ENCODE measurements around the gene NECTIN1. TPM values are rescaled to one million over a fixed set of nuclear protein-coding genes. Genes with fewer than 3 reads are reported as not detected.

NECTIN1 gene
- polyA plus RNA-seq, 10 donors, result 16.1 to 41.4 (median 22.9) TPM

GRCh38 chr11:119696378-119697222 is 32.4 kb downstream of the NECTIN1 start:
- no peak for DNase-seq

DNA sequence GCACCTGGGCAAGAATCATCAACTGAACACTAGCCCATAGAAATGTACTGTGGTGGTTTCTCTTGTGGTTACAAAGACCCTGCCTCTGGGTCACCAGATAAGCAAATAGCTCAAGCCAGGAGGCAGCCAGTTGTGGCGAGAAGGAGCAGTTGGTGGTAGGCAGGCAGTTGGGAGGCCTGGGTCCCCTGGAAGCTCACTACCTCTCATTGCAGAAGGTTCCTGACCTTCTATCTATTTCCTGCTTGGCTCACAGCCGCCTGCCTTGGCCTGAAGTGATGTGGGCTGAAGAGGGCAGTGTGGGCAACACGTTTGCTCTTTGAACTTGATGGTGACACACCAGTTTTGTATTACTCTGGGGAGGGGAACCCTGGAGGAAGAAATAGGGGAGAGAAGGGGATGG is 34.7 kb downstream of the NECTIN1 start:
- DNase-seq, result no peak

GRCh38 chr11:119693253-119693815 is 35.7 kb downstream of the NECTIN1 start:
- DNase-seq, result no peak

DNA sequence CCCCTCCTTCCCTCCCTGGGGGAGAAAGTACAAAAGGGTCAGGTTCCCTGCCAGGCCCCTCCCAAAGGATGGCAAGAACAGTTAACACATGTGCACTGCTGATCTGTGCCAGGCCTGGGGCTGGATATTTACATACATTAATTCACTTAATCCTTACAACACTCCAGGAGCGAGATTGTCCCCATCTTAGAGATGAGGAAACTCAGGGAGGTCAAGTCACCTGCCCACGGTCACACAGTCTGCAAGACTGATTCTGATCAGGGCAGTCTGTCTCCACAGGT is 36.5 kb downstream of the NECTIN1 start:
- peak in 1 of 3 donors; percentile 47 for DNase-seq

GRCh38 chr11:119691701-119692539 is 37.1 kb downstream of the NECTIN1 start:
- peak in 1 of 3 donors; percentile 69 for DNase-seq

DNA sequence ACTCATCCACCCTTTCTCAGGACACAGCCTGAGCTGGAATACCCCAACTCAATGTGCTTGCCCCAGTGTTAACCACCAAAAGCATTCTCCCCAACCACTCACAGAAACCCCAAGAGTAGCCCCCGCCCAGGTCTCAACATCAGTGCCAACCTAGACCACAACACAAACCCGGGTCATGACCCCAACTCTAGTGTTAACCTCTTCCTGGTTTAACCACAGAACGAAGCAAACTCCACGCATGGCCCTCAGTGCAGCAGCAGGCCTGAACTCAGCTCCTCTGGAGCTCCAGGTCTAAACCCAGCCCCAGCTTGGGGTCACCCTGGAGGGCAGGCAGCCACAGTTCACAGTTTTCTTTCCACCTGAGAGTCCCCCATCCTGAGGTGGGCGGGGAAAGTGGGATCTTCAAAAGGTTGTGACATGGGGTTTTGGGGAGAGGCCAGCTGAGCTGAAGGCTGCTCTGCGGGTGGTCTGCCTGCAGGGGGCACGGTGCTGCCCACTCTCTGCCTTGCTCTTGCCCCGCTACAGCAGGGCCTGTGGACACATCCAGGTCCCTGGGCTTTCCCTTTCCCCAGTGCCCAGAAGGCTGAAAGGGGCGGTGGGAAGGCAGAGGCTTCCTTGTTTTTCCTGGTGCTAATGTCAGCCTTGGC is 37.9 kb downstream of the NECTIN1 start:
- DNase-seq, result no peak

GRCh38 chr11:119689302-119689701 is 39.7 kb downstream of the NECTIN1 start:
- no peak for DNase-seq

- no peak for DNase-seq
These were observed 40.6 kb downstream of the NECTIN1 start for GRCh38 chr11:119688356-119688755.

- DNase-seq, result no peak
These were observed 41.5 kb downstream of the NECTIN1 start for GRCh38 chr11:119687373-119688046.

GRCh38 chr11:119686177-119686882 is 42.7 kb downstream of the NECTIN1 start:
- DNase-seq, result no peak

DNA sequence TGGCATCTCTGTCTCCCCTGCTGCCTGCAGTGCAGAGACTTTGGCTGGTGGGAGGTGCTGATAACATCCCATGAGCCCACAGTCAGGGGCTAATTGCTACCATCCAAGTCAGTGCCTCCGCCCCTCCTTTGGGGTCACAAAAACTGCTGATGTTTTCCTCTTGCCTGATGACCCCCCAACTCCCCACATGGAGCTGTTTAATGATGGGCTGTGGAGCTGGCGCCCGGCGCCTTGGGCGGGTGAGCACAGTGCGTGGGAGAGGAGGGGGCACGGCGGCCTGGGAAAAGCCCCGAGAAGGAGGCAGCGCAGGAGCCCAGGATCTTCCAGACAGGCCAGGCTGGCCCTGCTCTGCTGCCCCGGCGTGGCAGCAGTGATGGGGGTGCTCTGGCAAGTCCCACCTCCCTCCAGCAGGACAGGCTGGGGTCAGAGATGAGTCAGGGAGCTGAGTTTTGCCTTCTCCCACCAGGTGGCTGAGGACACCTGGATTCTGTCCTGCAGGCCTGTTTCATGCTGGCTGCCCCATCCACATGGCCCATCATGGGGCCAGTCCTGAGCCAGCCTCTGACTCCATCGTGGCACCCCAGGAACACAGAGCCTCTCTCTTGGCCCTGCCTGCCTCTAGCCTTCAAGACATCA is 43.8 kb downstream of the NECTIN1 start:
- no peak for DNase-seq

DNA sequence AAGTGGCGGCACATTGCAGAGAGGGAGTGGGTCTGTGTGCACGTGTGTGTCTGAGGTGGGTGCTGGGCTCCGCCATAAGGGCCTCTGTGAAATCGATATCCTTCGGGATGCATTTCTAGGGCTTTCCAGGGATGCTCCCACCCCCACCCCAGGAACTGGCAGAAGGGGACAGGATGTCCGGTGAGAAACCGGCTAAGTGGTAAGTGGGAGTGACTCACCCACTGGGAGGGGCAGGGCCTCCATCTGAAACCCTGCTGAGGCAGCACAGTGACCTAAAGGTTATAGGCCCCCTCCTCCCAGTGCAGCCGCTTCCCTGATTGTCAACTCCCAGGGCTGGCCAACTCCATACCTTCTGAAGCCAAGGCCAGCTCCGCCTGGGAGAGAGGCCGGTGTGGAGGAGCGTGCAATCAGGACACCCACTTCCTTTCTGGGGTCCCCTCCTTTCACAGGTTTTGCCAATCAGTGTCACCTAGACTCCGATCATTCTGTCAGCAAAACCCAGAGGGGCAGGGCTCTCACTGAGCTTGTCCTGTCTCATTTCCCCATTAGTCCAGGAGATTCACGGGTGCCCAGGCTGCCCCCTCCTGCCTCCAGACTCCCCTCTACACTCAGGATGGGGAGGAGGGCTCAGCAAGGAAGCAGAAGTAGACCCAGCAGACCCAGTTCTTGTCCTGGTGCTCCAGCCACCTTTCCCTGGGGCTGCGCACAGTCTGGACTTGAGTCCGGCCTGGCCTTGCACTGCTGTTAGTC is 44.5 kb downstream of the NECTIN1 start:
- no peak for DNase-seq

DNA sequence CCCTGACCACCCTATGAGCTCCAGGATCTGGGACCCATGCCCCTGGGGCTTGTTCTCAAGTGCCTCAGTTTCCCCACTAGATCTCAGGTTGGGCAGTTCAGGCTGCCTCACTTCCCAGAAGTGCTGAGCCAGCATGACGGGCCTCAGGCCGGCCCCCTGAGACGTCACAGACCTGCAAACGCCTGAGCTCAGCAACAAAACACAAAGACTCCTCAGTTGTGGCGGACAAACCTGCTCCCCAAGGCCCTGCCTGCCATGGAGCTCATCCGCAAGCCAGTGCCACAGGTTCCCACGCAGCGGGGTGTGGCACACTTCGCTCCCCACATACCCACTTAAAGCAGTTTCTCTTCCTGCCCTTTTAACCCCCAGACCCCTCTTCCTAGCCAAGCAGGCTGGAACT is 45.2 kb downstream of the NECTIN1 start:
- no peak for DNase-seq

GRCh38 chr11:119681361-119681910 is 47.6 kb downstream of the NECTIN1 start:
- no peak for DNase-seq

DNA sequence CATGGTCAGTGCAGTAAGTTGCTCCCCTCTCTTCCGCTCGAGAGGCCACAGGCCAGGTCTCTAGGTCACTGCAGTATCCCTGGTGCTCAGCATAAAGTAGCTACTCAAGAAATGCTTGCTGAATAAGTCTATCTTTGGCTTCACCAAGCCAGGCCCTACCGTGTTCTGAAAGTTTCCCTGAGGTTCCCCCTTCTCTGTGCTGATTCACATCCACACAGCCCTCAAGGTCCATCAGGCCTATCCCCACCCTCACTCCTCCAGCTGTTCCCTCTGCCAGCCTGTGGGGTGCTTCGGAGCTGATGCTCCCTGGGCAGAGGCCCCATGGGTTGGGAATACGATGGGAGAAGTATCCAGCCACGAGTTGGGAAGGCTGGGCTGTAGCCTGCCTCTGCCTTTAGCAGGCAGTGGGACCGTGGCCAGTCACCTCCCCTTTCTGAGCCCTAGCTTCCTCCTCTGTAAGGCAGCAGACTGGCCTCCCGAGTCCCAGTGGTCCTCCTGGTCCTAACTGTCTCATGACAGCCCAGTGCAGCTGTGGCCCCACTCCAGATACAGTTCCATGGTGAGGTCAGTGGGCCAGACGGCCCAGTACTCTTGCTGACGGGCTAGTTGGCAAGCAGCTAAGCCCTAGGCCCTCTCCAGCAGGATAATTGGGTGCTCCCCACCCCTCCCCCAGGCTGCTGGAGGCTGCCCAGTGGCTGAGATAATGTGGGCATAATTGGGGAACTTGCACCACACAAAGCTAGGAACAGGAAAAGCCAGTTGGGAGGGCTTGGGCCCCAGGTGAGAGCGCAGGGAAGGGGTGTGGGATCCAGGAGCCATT is 48.2 kb downstream of the NECTIN1 start:
- DNase-seq, result peak in 2 of 3 donors; percentile 63 to 84

DNA sequence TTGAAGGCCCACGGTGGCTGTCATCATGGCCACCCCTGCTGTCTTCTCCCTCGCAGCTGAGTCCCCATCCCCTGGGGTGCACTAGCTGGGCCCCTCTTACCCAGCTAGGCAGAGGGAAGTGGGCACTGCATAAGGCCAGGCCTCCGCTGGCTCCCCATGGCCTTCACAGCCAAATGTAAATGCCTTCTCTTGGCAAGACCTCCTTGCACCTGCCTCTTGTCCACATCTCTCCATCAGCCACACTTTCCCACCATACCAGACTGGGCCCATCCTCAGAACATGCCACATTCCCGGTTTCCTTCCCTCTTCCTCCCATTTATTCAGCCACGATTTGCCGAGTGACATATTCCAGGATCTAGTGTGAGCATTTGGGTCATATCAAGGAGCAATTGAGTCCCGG is 49.7 kb downstream of the NECTIN1 start:
- DNase-seq, result no peak

- DNase-seq, result no peak
These were observed 50.6 kb downstream of the NECTIN1 start for GRCh38 chr11:119678351-119678750.

- DNase-seq, result no peak
These were observed 51.2 kb downstream of the NECTIN1 start for GRCh38 chr11:119677840-119678239.

Data from muscle of back (tissue), 11 donors.